H9 (cell line): Measurements from ENCODE around the gene SYT7. TPM values are rescaled to one million over a fixed set of nuclear protein-coding genes. Genes with fewer than 3 reads are reported as not detected.

Source experiments
- DNase-seq: peaks from one replicate; pipeline ENCODE4 v3.0.0-alpha.2; 2017
- H2AFZ ChIP-seq: one replicate; pipeline ENCODE4 v1.6.1; 2013; ENCODE audit warnings: mild to moderate bottlenecking, low read length, control low read depth, moderate library complexity
- H2AK5ac ChIP-seq: 2 replicates; pipeline ENCODE4 v1.6.1; 2013; ENCODE audit warnings: low read length, control low read depth, mixed read lengths; ENCODE audit not compliant: insufficient read length
- H2BK120ac ChIP-seq: one replicate; pipeline ENCODE4 v1.6.1; 2013; ENCODE audit warnings: low read depth, mild to moderate bottlenecking, low read length, control low read depth, inconsistent platforms; ENCODE audit not compliant: poor library complexity, severe bottlenecking
- H2BK12ac ChIP-seq: 2 replicates; pipeline ENCODE4 v1.6.1; 2013; ENCODE audit warnings: low read length, control low read depth, mixed read lengths, low read depth; ENCODE audit not compliant: insufficient read length
- H2BK15ac ChIP-seq: 2 replicates; pipeline ENCODE4 v1.6.1; 2013; ENCODE audit warnings: low read depth, low read length, control low read depth
- H2BK20ac ChIP-seq: one replicate; pipeline ENCODE4 v1.6.1; 2013; ENCODE audit warnings: low read depth, mild to moderate bottlenecking, low read length, control low read depth, inconsistent platforms; ENCODE audit not compliant: poor library complexity, severe bottlenecking
- H2BK5ac ChIP-seq: 2 replicates; pipeline ENCODE4 v1.6.1; 2013; ENCODE audit warnings: low read length, control low read depth, mixed read lengths; ENCODE audit not compliant: insufficient read length
- H3K14ac ChIP-seq: 2 replicates; pipeline ENCODE4 v1.6.1; 2013; ENCODE audit warnings: low read length, control low read depth; ENCODE audit not compliant: insufficient read depth
- H3K18ac ChIP-seq: 2 replicates; pipeline ENCODE4 v1.6.1; 2013; ENCODE audit warnings: low read depth, mild to moderate bottlenecking, mixed read lengths, low read length, control low read depth; ENCODE audit not compliant: insufficient read length
- H3K23ac ChIP-seq: 2 replicates; pipeline ENCODE4 v1.6.1; 2013; ENCODE audit warnings: low read length, control low read depth, mixed read lengths, low read depth; ENCODE audit not compliant: insufficient read length
- H3K23me2 ChIP-seq: 2 replicates; pipeline ENCODE4 v1.6.1; 2013; ENCODE audit warnings: low read depth, mild to moderate bottlenecking, mixed read lengths, low read length, control low read depth; ENCODE audit not compliant: insufficient read length, poor library complexity, severe bottlenecking
- H3K27ac ChIP-seq: 2 replicates; pipeline ENCODE4 v1.5.1; 2013; ENCODE audit warnings: low read length, control low read depth, mixed read lengths, low read depth; ENCODE audit not compliant: insufficient read length
- H3K27me3 ChIP-seq: 2 replicates; pipeline ENCODE4 v1.6.1; 2013; ENCODE audit warnings: low read length, control low read depth, inconsistent platforms; ENCODE audit not compliant: insufficient read depth
- H3K4ac ChIP-seq: 2 replicates; pipeline ENCODE4 v1.6.1; 2013; ENCODE audit warnings: low read depth, mild to moderate bottlenecking, control low read depth, inconsistent platforms, low read length, moderate library complexity
- H3K4me1 ChIP-seq: 2 replicates; pipeline ENCODE4 v1.6.1; 2013; ENCODE audit warnings: low read length, control low read depth, inconsistent platforms; ENCODE audit not compliant: insufficient read depth
- H3K4me2 ChIP-seq: 2 replicates; pipeline ENCODE4 v1.6.1; 2013; ENCODE audit warnings: low read length, control low read depth, mixed read lengths; ENCODE audit not compliant: insufficient read length, insufficient read depth
- H3K56ac ChIP-seq: 2 replicates; pipeline ENCODE4 v1.6.1; 2013; ENCODE audit warnings: low read depth, mild to moderate bottlenecking, mixed read lengths, low read length, control low read depth; ENCODE audit not compliant: insufficient read length
- H3K79me1 ChIP-seq: 2 replicates; pipeline ENCODE4 v1.6.1; 2013; ENCODE audit warnings: low read depth, mild to moderate bottlenecking, moderate library complexity, low read length, control low read depth, inconsistent platforms; ENCODE audit not compliant: insufficient read depth, poor library complexity, severe bottlenecking
- H3K79me2 ChIP-seq: 2 replicates; pipeline ENCODE4 v1.6.1; 2013; ENCODE audit warnings: low read length, control low read depth, inconsistent platforms; ENCODE audit not compliant: insufficient read depth
- H3K9ac ChIP-seq: 2 replicates; pipeline ENCODE4 v1.6.1; 2013; ENCODE audit warnings: low read length, control low read depth, mixed read lengths; ENCODE audit not compliant: insufficient read length; ENCODE audit errors: extremely low read depth
- H3K9me3 ChIP-seq: one replicate; pipeline ENCODE4 v1.6.1; 2013; ENCODE audit warnings: low read depth, low read length, inconsistent platforms; ENCODE audit not compliant: control insufficient read depth
- H3T11ph ChIP-seq: one replicate; pipeline ENCODE4 v1.6.1; 2013; ENCODE audit warnings: mild to moderate bottlenecking, low read length, control low read depth, inconsistent platforms
- H4K20me1 ChIP-seq: one replicate; pipeline ENCODE4 v1.6.1; 2013; ENCODE audit not compliant: control insufficient read depth, insufficient read length, insufficient read depth
- H4K5ac ChIP-seq: 2 replicates; pipeline ENCODE4 v1.6.1; 2013; ENCODE audit warnings: low read depth, mild to moderate bottlenecking, mixed read lengths, low read length, control low read depth; ENCODE audit not compliant: insufficient read length
- H4K8ac ChIP-seq: replicated peaks from 2 replicates; pipeline ENCODE4 v1.6.1; 2013; ENCODE audit warnings: low read length, control low read depth, mixed read lengths, low read depth; ENCODE audit not compliant: insufficient read length
- H4K91ac ChIP-seq: 2 replicates; pipeline ENCODE4 v1.6.1; 2013; ENCODE audit warnings: low read depth, mild to moderate bottlenecking, moderate library complexity, mixed read lengths, low read length, control low read depth; ENCODE audit not compliant: insufficient read length
- H3K27ac Mint-ChIP-seq, 3 experiments: 2 replicates in 2 of 3; 3 replicates in 1 of 3; pipeline ENCODE4 v1.8.0; 2020 to 2021; ENCODE audit warnings: mixed read lengths in 3 of 3, mild to moderate bottlenecking in 1 of 3, moderate library complexity in 1 of 3
- H3K27me3 Mint-ChIP-seq: 2 replicates; pipeline ENCODE4 v1.8.0; 2021; ENCODE audit warnings: low read depth, mild to moderate bottlenecking, moderate library complexity, mixed read lengths
- H3K36me3 Mint-ChIP-seq, 3 experiments: 2 replicates in 2 of 3; 3 replicates in 1 of 3; pipeline ENCODE4 v1.8.0; 2020 to 2021; ENCODE audit warnings: low read depth in 3 of 3, mixed read lengths in 3 of 3; ENCODE audit not compliant: insufficient read depth in 1 of 3
- H3K4me1 Mint-ChIP-seq, 2 experiments: 2 replicates each; pipeline ENCODE4 v1.8.0; 2020; ENCODE audit warnings: mixed read lengths in 2 of 2
- H3K4me3 Mint-ChIP-seq, 2 experiments: 2 replicates in 1 of 2; 3 replicates in 1 of 2; pipeline ENCODE4 v1.8.0; 2020 to 2021; ENCODE audit warnings: mild to moderate bottlenecking in 2 of 2, mixed read lengths in 2 of 2, moderate library complexity in 1 of 2
- H3K9me3 Mint-ChIP-seq, 2 experiments: 2 replicates in 1 of 2; 3 replicates in 1 of 2; pipeline ENCODE4 v1.8.0; 2020; ENCODE audit warnings: mild to moderate bottlenecking in 2 of 2, mixed read lengths in 2 of 2, moderate library complexity in 1 of 2
- WGBS: extraction: QIAGEN DNeasy Blood & Tissue Kit; methylation state at CpG from one replicate; pipeline ENCODE4 v1.1.7; 2013; ENCODE audit warnings: missing lambda C conversion rate, low lambda C conversion rate, mixed read lengths; ENCODE audit not compliant: insufficient read length; ENCODE audit errors: extremely low coverage; 5-methylcytosine and 5-hydroxymethylcytosine counted together
- total RNA-seq: library from RNA; stranded (reverse); gene quantifications from 2 replicates; pipeline ENCODE4 v1.2.1, GENCODE V29; 2021
- TF ChIP-seq, protein P1 (sequence below): fragments of 200-600 bp; sonication (generic); conservative IDR thresholded peaks from 3 replicates; pipeline ENCODE4 v1.8.0; 2021; ENCODE audit warnings: antibody characterized with exemption, mild to moderate bottlenecking

Gene SYT7
- total RNA-seq, 1 experiment from 2014 or later = 8.8 TPM

DNA sequence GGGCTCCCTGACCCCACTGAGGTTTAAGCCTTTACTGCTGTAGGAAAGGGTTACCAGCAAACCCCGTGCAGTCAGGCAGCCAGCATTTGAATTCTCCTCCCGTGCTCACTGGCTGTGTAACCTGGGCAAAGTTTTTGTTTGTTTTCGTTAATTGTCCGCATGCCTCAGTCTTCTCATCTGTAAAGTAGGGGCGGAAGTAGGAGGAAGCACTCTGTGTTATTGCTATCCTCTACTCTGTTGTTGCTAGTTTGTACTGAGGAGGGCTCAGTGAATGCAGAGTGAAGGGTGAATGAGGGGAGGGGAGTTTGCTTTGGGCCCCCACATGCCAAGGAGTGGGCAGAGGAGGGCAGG, 14.0 kb upstream of the SYT7 start:
- Histone ChIP-seq H3K56ac (no peak overlapping the region), H2BK5ac (no peak overlapping the region), H3K23ac (no peak overlapping the region), H2BK120ac (no peak overlapping the region), H3K27ac (no peak overlapping the region), H2BK20ac (no peak overlapping the region), H3T11ph (no peak overlapping the region), H3K14ac (no peak overlapping the region), H4K20me1 (no peaks in the 10 kb centered on the region), H2BK15ac (no peak overlapping the region), H4K5ac (no peak overlapping the region), H2AFZ (no peak overlapping the region), H3K9ac (no peak overlapping the region), H3K79me2 (no peaks in the 10 kb centered on the region), H2BK12ac (no peak overlapping the region), H3K4me2 (no peak overlapping the region), H2AK5ac (no peak overlapping the region), H3K23me2 (no peaks in the 10 kb centered on the region), H3K18ac (no peak overlapping the region), H3K27me3 (no peaks in the 10 kb centered on the region), H4K91ac (no peak overlapping the region), H3K4ac (no peak overlapping the region), H3K9me3 (no peaks in the 10 kb centered on the region), H3K79me1 (no peaks in the 10 kb centered on the region), H3K4me1 (peaks cover 4% of the 10 kb centered on the region; the same call in 1 of the 2 replicates), H4K8ac (no peak overlapping the region)
- Mint-ChIP-seq H3K4me3 (no peak overlapping the region), H3K9me3 (no peaks in the 10 kb centered on the region; a peak in 1 of 5 replicates), H3K36me3 (no peaks in the 10 kb centered on the region), H3K27me3 (peaks cover 37% of the 10 kb centered on the region), H3K27ac (no peak overlapping the region), H3K4me1 (peaks cover 32 to 51% of the 10 kb centered on the region in 2 experiments)
- no CpG with 5 or more reads among the region's 5 CpGs for whole genome bisulfite sequencing
- TF ChIP-seq, protein P1, sequence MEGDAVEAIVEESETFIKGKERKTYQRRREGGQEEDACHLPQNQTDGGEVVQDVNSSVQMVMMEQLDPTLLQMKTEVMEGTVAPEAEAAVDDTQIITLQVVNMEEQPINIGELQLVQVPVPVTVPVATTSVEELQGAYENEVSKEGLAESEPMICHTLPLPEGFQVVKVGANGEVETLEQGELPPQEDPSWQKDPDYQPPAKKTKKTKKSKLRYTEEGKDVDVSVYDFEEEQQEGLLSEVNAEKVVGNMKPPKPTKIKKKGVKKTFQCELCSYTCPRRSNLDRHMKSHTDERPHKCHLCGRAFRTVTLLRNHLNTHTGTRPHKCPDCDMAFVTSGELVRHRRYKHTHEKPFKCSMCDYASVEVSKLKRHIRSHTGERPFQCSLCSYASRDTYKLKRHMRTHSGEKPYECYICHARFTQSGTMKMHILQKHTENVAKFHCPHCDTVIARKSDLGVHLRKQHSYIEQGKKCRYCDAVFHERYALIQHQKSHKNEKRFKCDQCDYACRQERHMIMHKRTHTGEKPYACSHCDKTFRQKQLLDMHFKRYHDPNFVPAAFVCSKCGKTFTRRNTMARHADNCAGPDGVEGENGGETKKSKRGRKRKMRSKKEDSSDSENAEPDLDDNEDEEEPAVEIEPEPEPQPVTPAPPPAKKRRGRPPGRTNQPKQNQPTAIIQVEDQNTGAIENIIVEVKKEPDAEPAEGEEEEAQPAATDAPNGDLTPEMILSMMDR = no peak
- no peak for DNase-seq
